ENCODE results near the gene ZC3H10. TPM values are rescaled to one million over a fixed set of nuclear protein-coding genes. Genes with fewer than 3 reads are reported as not detected.

Gene ZC3H10
- total and polyA plus RNA-seq, 2 of the 13 experiments (the other 11 are each of a cell fraction or from before 2014, with no cell fraction given): 0.70 to 2.3 TPM

DNA sequence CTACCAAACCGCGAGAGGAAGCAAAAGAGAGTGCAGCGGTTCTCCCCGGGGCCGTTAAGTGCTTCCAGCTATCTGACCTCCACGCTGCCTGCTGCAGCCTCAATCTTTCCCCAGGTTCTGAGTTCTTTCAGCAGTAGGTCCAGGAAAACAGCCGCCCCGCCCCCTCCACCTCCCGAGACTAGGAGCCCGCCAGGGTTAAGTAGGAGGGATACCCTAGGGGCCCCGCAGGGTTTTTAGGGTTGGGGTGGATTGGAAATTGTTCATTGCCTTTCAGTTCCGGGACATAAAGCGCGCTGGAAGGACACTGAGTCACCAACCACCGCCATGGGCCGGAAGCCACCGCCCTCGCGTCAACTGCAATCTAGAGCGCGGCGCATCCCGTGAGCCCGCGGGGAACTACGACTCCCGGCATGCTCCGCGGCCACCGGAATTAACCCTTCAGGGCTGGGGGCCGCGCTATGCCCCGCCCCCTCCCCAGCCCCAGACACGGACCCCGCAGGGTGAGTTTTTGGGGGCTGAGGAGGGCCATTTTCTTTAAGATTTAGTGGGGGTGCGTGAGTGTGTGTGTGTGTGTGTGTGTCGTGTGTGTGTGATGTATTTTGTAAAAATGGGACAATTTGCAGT lies 34.2 kb downstream of the ZC3H10 start, which contains the start of gene MYL6B (continued):
- TF ChIP-seq ZNF557 (CRISPR knock-in tag; IDR thresholded peaks at IDR 0.05) (no peak), ELF3 (CRISPR knock-in tag; IDR thresholded peaks at IDR 0.05) (peak; percentile 29; the same call in 1 of the 2 replicates), ZNF574 (CRISPR knock-in tag; IDR thresholded peaks at IDR 0.05) (peak; percentile 96), NR1H2 (CRISPR knock-in tag; IDR thresholded peaks at IDR 0.05; ENCODE audit: borderline replicate concordance, low read depth) (no peak), NFYC (CRISPR knock-in tag; IDR thresholded peaks at IDR 0.05) (no peak), ZNF543 (CRISPR knock-in tag; IDR thresholded peaks at IDR 0.05) (no peak), ATF2 (CRISPR knock-in tag; IDR thresholded peaks at IDR 0.05) (peak; percentile 70; the same call in 1 of the 2 replicates), ZNF264 (CRISPR knock-in tag; IDR thresholded peaks at IDR 0.05) (no peak), THAP9 (CRISPR knock-in tag; IDR thresholded peaks at IDR 0.05; ENCODE audit: borderline replicate concordance) (no peak), U2AF1 (optimal IDR thresholded peaks at IDR 0.05; ENCODE audit: low read depth, low read length) (no peak), NFE2L2 (IDR thresholded peaks at IDR 0.05; ENCODE audit: low read length) (no peak), ZNF138 (CRISPR knock-in tag; IDR thresholded peaks at IDR 0.05; ENCODE audit: low read depth) (no peak), SAFB2 (CRISPR knock-in tag; IDR thresholded peaks at IDR 0.05; ENCODE audit: borderline replicate concordance, low read depth) (no peak), ZNF556 (CRISPR knock-in tag; IDR thresholded peaks at IDR 0.05; ENCODE audit: borderline replicate concordance) (no peak), XBP1 (CRISPR knock-in tag; IDR thresholded peaks at IDR 0.05) (no peak)
- TF ChIP-seq, protein P1, sequence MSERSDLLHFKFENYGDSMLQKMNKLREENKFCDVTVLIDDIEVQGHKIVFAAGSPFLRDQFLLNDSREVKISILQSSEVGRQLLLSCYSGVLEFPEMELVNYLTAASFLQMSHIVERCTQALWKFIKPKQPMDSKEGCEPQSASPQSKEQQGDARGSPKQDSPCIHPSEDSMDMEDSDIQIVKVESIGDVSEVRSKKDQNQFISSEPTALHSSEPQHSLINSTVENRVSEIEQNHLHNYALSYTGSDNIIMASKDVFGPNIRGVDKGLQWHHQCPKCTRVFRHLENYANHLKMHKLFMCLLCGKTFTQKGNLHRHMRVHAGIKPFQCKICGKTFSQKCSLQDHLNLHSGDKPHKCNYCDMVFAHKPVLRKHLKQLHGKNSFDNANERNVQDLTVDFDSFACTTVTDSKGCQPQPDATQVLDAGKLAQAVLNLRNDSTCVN (CRISPR knock-in tag; IDR thresholded peaks at IDR 0.05; ENCODE audit: borderline replicate concordance): peak; percentile 80; the same call in 1 of the 2 replicates
- TF ChIP-seq, protein P2, sequence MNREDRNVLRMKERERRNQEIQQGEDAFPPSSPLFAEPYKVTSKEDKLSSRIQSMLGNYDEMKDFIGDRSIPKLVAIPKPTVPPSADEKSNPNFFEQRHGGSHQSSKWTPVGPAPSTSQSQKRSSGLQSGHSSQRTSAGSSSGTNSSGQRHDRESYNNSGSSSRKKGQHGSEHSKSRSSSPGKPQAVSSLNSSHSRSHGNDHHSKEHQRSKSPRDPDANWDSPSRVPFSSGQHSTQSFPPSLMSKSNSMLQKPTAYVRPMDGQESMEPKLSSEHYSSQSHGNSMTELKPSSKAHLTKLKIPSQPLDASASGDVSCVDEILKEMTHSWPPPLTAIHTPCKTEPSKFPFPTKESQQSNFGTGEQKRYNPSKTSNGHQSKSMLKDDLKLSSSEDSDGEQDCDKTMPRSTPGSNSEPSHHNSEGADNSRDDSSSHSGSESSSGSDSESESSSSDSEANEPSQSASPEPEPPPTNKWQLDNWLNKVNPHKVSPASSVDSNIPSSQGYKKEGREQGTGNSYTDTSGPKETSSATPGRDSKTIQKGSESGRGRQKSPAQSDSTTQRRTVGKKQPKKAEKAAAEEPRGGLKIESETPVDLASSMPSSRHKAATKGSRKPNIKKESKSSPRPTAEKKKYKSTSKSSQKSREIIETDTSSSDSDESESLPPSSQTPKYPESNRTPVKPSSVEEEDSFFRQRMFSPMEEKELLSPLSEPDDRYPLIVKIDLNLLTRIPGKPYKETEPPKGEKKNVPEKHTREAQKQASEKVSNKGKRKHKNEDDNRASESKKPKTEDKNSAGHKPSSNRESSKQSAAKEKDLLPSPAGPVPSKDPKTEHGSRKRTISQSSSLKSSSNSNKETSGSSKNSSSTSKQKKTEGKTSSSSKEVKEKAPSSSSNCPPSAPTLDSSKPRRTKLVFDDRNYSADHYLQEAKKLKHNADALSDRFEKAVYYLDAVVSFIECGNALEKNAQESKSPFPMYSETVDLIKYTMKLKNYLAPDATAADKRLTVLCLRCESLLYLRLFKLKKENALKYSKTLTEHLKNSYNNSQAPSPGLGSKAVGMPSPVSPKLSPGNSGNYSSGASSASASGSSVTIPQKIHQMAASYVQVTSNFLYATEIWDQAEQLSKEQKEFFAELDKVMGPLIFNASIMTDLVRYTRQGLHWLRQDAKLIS (CRISPR knock-in tag; IDR thresholded peaks at IDR 0.05): no peak

All from HepG2 (cell line).